ENCODE measurements around the gene PHAF1.

Gene PHAF1

GRCh38 chr16:67180166-67180565 is 70.4 kb downstream of the PHAF1 start:
- DNase-seq (ENCODE audit: low read depth), result no peak

GRCh38 chr16:67181346-67181745 is 71.6 kb downstream of the PHAF1 start:
- DNase-seq (ENCODE audit: low read depth), result peak; percentile 83

GRCh38 chr16:67182288-67182687 is 72.5 kb downstream of the PHAF1 start:
- no peak for DNase-seq (ENCODE audit: low read depth)

- DNase-seq (ENCODE audit: low read depth), result no peak
Measured at GRCh38 chr16:67183284-67183626, 73.5 kb downstream of the PHAF1 start.

- peak; percentile 99 for DNase-seq (ENCODE audit: low read depth)
Measured at GRCh38 chr16:67183627-67184452, 74.1 kb downstream of the PHAF1 start, which contains the start of gene MATCAP1. MATCAP1 (minus strand) TSS chr16:67183963; CDS start chr16:67180610, 3,353 bp downstream.

GRCh38 chr16:67184453-67184994 is 74.8 kb downstream of the PHAF1 start:
- DNase-seq (ENCODE audit: low read depth), result no peak

GRCh38 chr16:67184995-67185650 is 75.4 kb downstream of the PHAF1 start:
- peak; percentile 93 for DNase-seq (ENCODE audit: low read depth)

- DNase-seq (ENCODE audit: low read depth), result no peak
Measured at GRCh38 chr16:67185651-67186134, 76.0 kb downstream of the PHAF1 start.

GRCh38 chr16:67186550-67186950 is 76.8 kb downstream of the PHAF1 start:
- peak; percentile 72 for DNase-seq (ENCODE audit: low read depth)

- no peak for DNase-seq (ENCODE audit: low read depth)
Measured at GRCh38 chr16:67187175-67187890, 77.6 kb downstream of the PHAF1 start.

- no peak for DNase-seq (ENCODE audit: low read depth)
Measured at GRCh38 chr16:67188323-67188722, 78.6 kb downstream of the PHAF1 start.

GRCh38 chr16:67188798-67189197 is 79.1 kb downstream of the PHAF1 start:
- DNase-seq (ENCODE audit: low read depth), result no peak

GRCh38 chr16:67190041-67190440 is 80.3 kb downstream of the PHAF1 start, which contains the start of gene EXOC3L1:
EXOC3L1 (minus strand) TSS chr16:67190136; CDS start chr16:67189676, 460 bp downstream.
- no peak for DNase-seq (ENCODE audit: low read depth)

GRCh38 chr16:67190448-67191399 is 81.0 kb downstream of the PHAF1 start:
- DNase-seq (ENCODE audit: low read depth), result peak; percentile 52

GRCh38 chr16:67191411-67191994 is 81.8 kb downstream of the PHAF1 start:
- DNase-seq (ENCODE audit: low read depth), result no peak

- peak; percentile 90 for DNase-seq (ENCODE audit: low read depth)
Measured at GRCh38 chr16:67191995-67192681, 82.4 kb downstream of the PHAF1 start, which contains the start of gene E2F4. E2F4 (plus strand) TSS chr16:67192155; CDS start chr16:67192228, 73 bp downstream.

- DNase-seq (ENCODE audit: low read depth), result no peak
Measured at GRCh38 chr16:67192781-67193361, 83.1 kb downstream of the PHAF1 start.

- DNase-seq (ENCODE audit: low read depth), result no peak
Measured at GRCh38 chr16:67193536-67193935, 83.8 kb downstream of the PHAF1 start.

GRCh38 chr16:67194260-67194659 is 84.5 kb downstream of the PHAF1 start:
- DNase-seq (ENCODE audit: low read depth), result no peak

- no peak for DNase-seq (ENCODE audit: low read depth)
Measured at GRCh38 chr16:67195676-67196075, 85.9 kb downstream of the PHAF1 start.

Data from EH (cell line).